AG09309 (cell line): ENCODE measurements around the gene RGSL1.

Experiments
- DNase-seq: peaks from one replicate; pipeline ENCODE4 v3.0.0-alpha.2; 2010; ENCODE audit warnings: low read depth
- H3K4me3 ChIP-seq: 2 replicates; pipeline ENCODE4 v1.5.1; 2011; ENCODE audit warnings: mild to moderate bottlenecking, low read depth, low read length, moderate library complexity; ENCODE audit not compliant: control insufficient read depth
- CTCF ChIP-seq: IDR thresholded peaks from 2 replicates; pipeline ENCODE4 v1.5.1; 2011; ENCODE audit warnings: mild to moderate bottlenecking, low read depth, low read length, inconsistent platforms; ENCODE audit not compliant: insufficient read depth, control insufficient read depth; ENCODE audit errors: missing control alignments

Gene RGSL1

DNA sequence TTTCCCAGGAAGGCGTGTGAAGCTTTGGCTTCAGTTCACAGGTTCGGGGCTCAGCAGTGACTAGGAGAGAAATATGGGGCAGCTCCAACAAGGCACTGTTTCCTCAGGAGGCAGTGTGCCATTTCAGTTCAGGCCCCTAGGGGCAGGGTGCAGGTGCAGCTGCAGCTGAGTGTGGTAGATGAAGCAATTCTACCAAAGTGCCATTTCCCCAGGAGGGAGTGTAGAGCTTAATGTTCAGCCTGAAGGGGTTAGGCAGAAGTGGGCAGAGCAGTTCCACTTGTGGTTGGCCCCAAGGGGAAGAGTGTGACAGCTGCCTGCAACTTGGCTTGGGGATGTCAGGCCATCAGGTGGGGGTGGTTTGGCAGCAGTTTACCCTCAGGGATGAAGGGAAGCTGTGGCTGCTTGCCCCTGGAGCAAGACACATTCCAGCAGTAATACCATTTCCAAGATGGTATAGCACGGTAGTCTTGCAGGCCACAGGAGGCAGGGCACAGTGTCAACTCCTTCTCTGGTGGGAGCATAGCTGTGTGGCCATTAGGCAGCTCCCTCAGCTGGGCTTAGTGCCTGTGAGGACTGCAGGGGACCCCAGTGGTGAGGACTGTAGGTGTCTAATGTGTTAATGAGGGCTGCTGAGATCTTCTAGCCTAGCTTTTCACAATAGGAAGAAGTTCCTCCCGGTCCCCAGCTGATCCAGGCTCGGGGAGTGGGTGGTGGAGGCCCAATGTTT, 34.7 kb downstream of the RGSL1 start:
- TF ChIP-seq CTCF = peak; percentile 16
- no peak for DNase-seq
- no peak overlapping the region for H3K4me3 ChIP-seq

DNA sequence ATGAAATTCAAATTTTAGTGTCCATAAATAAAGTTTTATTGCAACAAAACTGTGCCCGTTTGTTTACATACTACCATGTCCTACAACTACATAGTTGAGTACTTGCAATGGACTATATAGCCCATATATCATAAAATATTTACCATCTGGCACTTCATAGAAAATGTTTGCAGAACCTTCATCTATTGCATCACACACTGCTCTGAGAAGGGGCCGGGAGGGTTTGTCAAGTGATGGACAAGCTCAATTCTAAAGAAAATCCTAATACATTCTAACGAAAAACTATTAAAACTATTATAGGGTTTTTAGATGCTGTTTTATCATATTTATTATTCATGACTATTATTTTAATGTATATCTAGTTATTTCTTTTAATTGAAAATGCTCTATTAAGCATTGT, 35.9 kb downstream of the RGSL1 start:
- no peak overlapping the region for H3K4me3 ChIP-seq
- no peak for DNase-seq
- no peak for TF ChIP-seq CTCF

DNA sequence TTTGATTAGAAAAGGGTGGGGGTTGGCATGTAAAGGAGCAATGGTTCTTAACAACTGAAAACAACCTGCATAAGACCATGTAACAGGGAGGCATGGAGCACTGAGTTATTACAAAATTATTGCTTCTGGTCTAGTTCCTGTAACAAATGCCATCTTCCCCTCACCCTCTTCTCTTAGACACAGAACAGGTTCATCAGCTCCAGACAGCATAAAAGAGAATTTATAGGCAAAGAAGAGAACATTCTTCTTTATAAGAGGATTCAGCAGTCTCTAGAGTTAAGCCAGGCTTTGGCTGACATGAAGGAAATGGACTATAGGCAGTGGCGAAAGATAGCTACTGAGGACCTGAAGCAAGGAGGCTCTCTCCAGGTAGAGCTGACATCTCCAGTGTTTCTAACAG, 38.9 kb downstream of the RGSL1 start:
- no peak for TF ChIP-seq CTCF
- no peak overlapping the region for H3K4me3 ChIP-seq
- DNase-seq = no peak

- TF ChIP-seq CTCF = no peak
- no peak overlapping the region for H3K4me3 ChIP-seq
- no peak for DNase-seq
These were observed 43.1 kb downstream of the RGSL1 start for GRCh38 chr1:182493063-182493462.

- TF ChIP-seq CTCF = no peak
- no peak for DNase-seq
- no peak overlapping the region for H3K4me3 ChIP-seq
These were observed 45.1 kb downstream of the RGSL1 start for GRCh38 chr1:182495002-182495401.

DNA sequence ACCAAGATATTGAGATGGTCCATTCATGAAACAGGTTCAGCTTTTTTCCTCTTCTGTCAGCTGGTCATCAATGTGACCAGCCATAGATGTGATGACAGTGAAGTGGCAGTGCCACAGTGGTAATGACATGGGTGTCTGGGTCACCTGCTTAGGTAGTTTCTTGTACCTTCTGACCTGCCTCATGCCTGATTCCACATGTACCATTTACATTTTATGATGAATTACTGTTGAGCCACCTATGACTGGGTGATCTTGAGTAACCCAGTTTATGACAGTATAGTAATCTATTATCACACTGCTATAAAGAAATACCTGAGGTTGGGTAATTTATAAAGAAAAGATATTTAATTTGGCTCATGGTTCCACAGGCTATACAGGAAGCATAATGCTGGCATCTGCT, 45.7 kb downstream of the RGSL1 start:
- H3K4me3 ChIP-seq = no peak overlapping the region
- no peak for TF ChIP-seq CTCF
- no peak for DNase-seq
